IPS-NIHi7 (cell line): ENCODE data around the gene AOPEP.
A peak's percentile ranks its signal among the peaks of the same experiment; 100 is the strongest.
"Not testable (repeated sequence)": the region's sequence is repeated elsewhere in the genome, so short reads cannot be mapped to it uniquely, and the experiment has no call there.

Experiments
- DNase-seq: peaks from one replicate; pipeline ENCODE4 v3.0.0; 2012; ENCODE audit warnings: mixed read lengths; ENCODE audit errors: extremely low spot score

AOPEP gene

DNA sequence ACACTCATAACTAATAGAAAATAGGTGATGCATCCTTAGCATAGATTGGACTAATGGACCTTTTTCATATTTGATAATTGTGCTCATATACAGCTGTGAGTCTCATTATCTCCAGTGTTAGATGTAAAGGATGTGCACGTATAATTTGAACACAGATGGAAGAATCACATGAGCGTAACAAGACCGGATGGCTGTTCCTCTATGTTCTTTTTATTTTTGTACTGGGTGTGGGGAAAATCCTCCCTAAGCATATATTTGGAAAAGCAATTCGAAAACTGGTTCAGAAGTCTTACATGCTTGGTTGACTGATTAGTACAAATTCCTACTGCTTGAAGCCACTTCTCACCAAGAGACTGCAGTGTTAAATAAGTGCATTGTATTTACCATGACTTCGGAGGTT is 230.2 kb downstream of the AOPEP start:
- DNase-seq: no peak

DNA sequence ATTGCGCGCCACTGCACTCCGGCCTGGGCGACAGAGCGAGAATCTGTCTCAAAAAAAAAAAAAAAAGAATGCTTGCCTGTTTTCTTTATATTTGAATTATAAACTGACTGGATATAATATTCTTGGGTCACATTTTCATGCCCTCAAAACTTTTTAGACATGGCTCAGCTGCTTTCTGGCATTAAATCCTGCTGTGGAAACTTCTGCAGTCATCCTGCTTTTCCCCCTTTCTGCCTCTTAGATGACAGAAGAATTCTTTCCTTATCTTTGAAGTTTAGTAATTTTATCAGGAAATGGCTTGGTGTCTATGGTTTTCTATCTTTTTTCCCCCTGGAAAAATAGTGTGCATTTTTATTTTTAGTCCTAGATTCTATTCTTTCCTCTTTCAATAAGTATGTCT is 234.5 kb downstream of the AOPEP start:
- DNase-seq: no peak

DNA sequence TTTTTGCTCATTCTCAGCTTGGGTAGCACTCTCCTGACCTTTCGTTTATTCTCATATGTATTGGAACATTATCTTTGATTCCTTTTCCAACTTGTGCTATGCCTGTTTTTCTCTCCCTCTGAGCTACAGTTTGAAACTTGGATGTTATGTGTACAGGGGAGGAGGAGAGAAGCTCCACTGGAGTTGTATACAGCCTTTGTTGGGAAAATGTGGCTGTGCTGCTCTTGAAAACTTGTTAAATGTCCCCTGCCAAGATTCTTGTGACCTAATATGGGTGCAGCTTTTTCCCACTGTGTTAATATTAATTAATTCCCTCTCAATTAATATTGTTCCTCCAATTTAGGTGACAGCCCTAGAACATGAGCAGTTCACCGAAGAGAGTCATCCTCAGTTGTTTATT is 235.4 kb downstream of the AOPEP start:
- DNase-seq: no peak

DNA sequence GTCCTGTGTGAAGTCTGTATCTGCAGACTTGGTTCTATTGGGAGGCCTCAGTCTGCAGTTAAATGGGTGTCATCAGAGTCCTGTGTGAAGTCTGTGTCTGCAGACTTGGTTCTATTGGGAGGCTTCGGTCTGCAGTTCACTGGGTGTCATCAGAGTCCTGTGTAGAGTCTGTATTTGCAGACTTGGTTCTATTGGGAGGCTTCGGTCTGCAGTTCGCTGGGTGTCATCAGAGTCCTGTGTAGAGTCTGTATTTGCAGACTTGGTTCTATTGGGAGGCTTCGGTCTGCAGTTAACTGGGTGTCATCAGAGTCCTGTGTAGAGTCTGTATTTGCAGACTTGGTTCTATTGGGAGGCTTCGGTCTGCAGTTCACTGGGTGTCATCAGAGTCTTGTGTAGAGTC is 239.1 kb downstream of the AOPEP start:
- not testable (repeated sequence) for DNase-seq

DNA sequence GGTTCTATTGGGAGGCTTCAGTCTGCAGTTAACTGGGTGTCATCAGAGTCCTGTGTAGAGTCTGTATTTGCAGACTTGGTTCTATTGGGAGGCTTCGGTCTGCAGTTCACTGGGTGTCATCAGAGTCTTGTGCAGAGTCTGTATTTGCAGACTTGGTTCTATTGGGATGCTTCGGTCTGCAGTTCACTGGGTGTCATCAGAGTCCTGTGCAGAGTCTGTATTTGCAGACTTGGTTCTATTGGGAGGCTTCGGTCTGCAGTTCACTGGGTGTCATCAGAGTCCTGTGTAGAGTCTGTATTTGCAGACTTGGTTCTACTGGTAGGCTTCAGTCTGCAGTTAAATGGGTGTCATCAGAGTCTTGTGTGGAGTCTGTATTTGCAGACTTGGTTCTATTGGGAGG is 239.5 kb downstream of the AOPEP start:
- not testable (repeated sequence) for DNase-seq

DNA sequence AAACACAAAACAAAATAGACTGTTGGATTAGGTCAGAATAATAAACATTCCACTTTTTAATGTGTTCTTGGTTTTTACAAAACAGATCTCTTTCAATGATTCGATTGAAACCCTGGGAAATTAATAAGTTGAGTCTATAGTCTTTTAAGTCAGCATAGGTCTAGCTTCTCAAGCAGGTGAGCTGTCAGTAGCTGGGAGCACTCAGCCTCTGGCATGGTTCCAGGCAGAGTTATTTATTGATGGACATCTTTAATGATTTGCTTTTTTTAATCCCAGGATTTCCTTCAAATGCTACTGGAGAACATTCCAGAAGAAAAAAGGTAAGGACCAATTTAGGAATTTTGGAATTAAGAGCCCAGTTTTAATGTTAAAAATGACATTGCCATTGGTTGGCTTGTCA is 241.0 kb downstream of the AOPEP start:
- DNase-seq: no peak

DNA sequence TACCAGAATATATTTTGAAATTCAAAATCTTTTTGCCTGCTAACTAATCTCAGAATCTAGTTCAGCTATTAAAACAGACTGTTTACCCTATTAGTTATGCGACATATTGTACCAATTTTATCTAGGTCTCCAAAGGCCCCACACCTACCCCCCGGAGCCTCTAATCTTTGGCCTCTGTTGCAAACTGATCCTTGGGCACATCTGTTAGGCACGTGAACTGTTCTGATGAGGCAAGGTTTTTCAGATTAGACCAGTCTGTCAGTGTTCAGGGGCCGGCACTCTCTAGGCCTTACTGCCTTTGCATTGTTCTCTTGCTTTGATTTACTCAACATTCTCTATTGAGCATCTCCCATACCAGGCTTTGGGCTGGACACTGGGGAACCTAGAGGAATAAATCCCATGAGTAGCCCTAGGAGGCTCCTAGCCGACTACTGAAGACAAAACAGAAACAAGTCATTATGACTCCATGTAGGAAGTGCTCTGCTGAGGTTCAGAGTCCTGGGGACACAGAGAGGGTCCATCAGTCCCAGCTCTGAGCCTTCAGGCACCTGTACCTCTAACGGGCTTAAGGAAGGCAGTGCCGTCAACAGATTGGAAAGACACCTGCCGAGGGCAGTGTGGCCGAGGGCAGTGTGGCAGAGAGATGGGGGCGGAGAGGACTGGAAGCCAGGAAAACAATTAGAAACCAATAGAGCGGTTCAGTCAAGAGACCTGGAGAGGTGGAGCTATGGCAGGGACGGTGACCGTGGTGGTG is 245.1 kb downstream of the AOPEP start:
- no peak for DNase-seq

DNA sequence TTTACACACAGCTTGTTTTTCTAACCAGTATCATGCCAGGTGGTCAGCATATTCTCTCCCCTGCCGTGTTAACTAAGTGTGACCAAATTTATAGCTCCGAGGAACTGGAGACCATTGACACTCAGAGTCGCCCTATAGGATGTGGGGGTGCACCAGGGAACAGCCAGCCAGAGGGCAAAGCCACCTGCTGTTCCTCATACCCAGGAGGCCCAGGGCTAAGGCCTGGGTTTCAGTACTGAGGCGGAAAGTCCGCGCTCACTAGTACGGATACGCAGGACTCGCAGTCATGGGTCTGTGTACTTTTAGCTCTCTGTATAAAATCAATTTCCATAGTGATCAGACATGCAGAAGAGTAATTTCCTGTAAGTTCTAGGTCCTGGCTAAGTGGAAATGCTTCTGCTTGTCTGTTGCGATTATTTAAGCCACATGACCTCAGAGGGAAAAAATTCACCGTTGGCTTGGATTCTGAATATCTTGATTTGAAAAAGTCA is 247.0 kb downstream of the AOPEP start:
- DNase-seq: no peak

DNA sequence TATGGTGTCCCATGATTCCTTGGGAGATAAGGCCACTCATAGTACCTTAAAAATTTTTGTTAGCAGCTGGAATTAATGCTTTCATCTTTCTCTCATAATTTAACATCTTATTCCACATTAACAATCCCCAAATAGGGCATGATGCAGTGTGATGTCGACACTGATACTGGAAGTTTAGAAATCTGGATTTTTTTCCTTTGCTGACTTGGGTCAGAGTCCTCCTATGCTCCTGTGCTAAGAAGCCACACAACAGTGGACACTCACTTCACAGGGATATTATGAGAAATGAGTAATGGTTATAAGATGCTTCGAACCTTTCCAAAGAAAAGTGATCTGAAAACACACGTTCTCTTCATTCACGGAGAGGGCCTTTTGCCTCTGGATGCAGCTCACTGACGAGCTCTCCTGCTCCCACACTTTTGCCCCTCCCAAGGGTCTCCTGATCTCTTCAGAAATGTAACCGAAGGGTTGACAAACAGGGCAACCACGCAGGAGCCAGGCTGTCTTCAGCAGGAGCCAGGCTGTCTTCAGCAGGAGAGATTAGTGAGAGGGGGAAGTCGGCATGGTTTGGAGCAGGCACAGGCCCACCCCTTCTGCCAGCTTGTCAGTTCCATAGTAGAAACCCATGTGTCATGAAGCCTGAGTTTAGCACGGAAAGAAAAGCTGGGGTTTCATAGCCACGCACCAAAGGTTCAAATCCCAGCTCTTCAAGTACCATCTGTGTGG is 247.8 kb downstream of the AOPEP start:
- DNase-seq: no peak

DNA sequence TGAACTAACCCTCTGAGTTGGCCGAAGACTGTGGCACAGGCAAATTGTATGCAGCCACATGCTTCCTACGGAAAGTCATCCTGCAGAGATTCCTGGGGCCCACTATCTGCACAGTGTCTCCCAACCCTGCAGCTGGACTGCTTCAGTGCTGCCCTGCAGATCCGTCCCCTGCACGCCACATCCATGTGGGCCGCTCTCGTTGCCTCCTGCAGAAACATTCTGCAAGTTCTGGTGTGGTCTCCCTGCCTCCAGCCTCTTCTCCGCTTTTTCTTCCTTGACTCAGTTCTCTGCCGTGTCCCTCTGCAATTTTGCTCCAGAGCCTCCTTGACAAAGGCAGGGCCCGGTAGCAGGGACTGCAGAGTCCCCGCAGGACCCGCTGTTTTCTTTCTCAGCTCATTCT is 249.0 kb downstream of the AOPEP start:
- no peak for DNase-seq

DNA sequence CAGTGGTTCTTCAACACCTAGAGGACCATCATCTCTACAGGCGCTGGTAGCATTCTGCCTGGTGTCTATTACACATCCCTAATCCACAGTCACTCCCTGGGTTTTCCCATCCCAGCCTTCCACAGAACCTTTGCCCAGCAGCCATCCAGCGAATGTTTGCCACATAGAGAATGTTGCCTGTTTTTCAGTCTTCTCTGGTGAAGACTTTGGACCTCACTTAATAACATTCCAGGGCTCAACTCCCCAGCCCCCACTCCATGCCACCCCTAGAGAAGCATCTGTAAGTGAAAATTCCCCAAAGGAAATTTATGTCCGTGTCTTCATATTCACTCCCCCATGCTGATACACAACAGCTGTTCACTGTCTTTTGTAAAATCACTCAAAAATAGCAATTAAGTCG is 249.6 kb downstream of the AOPEP start:
- no peak for DNase-seq

DNA sequence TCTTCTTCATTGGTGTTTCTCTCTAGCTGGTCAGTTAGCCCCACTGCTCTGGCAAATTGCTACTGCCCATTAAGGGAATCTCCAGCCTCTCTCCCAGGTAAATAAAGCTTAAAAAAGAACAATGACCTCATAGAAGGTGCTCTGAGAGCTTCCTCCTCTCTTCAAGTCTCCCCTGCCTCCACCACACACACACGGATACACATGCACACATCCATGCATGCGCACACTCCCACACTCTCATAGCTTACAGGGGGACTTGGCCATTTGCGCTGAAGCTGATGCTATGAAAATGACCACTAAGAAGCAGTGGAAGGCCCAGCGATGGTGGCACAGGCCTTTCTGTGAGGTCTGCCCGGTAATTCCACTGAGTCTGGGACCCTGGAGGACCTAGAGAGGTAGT is 250.9 kb downstream of the AOPEP start:
- DNase-seq: no peak

DNA sequence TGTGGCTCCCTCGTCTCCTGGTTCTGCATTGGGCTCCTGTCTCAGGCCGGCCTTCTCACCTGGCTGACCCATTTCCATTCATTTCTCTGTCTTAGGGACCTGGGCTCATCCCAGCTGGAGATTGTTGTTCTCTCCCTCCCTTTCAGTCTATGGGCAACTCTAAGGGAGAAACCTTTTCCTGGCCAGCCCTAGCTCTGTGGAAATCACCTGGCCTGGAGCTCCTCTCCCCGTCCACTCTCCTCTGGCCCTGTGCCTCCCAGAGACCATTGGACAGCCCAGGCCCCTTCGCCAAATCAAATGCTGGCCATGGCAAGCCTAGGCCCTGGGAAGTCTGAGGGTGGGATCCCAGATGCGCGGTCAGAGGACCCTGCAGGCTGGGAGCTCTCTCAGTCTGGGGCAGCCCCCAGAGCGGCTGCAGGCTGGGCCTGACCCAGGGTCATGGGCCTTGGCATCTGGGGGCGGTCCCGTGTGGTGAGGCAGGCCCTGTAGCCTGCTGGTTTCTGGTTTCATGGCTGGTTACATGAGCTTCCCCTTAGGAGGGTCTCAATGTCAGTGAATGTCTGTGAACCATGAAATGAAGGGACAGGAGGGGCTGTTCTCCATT is 253.5 kb downstream of the AOPEP start:
- no peak for DNase-seq

DNA sequence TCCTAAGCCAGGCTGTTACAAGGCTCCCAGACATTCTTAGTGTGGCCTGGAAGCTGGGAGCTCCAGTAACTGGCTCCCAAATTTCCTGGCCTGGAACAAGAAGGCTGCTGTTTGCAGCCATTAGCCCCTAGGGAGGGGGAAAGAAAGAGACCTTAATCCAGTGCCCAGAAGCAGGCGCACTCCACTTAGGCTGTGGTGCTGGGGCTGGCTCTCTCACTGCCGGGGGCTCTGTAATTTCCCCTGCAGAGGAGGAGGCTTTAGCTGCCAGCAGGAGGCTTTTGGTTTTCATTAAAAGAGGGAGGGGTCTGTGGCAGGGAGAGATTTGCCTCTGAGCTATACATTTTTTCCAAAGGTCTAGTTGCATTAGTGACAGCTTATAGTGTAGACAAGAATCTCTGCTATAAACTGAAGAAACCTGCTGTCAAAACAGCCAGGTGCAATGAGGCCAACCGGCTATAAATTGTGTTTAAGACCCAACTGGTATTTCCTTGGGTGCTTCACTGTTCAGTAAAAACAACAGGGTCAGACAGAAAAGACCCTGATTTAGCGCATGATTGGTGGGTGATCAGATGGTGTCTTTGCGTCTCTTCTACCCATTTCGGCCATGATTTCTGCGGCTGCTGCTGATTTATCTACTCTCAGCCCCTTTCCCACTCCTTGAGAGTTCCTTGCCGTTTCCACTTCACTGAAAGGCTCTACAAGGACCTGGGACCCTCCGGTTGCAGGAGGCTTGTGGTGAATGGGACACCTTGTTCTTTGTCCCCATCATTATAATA is 254.6 kb downstream of the AOPEP start:
- DNase-seq: peak; percentile 68

DNA sequence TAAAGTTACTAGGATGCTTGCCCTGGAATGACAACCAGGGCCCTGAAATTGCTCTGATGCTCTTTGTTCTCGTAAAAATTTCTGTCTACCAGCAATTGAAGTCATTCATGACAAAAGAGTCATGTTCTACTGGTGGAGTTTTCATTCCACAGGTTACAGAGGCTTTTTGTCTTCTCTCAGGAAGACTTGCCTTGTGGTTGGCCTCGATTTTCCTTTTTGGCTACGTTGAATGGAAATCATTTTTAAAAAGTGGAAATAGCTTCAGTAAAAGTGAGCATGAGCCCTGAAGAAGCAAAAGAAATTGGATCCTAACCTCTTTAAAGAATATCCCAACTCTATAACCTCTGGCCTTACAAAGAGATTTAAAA is 255.2 kb downstream of the AOPEP start:
- DNase-seq: no peak

DNA sequence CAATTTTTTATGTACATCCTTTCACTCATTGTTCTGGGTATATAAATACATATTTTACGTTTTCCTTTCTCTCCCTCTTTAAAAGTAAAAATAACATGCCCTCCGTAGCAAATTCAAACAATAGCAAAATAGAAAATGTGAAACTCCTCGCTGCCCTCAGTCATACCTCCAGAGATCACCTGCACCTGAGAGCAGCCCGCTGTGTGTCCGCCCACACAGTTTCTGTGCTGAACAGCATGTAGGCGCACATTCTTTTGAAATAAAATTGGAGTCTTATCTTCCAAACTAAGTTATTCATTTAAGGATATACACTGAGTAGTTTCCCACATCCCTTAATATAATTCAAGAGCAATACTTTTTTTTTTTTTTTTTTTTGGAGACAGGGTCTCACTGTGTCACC is 255.7 kb downstream of the AOPEP start:
- DNase-seq: no peak

DNA sequence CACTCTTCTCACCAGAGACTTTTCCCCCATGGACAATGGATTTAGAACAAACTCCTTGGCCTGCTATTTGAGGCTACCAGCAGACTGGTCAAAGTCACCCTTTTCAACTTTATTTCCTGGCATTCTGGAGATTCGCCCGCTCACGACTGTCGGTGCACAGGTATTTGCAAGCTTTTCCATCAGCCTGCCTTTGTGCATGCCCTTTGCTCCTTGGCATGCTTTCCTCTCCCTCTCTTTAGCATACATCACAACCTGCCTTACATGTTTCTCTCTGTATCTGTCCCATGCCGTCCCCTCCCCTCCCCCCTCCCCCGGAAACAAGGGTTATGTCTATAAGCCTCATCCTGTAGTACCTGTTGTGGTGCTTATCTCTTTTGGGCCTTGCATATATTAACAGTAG is 257.1 kb downstream of the AOPEP start:
- no peak for DNase-seq

DNA sequence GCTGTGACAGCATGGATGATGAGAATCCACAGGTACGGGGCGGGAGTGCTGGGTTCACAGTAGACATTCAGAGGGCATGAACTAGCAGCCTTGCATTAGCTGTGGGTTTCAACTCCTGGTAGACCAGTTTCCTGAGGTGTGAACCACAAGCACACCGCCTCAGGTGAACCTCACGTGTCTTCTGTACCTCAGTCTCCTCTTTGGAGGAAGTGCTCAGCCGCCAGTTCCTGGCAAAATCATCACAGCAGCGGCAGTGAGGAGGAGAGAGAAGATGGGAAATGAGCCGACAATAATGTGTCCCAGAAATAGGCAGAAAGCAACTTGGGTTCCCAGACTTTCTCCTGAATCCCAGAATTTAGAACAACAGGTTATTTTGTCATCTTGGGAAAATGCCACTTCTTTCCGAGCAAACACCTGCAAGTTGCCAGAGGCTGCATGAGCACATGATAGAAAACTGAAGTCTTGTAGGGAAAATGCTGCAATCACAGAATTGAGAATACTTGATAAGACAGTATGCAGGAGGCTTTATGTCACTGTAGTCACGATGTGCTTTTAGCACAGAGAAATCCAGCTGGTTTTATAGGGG is 258.5 kb downstream of the AOPEP start:
- DNase-seq: no peak

DNA sequence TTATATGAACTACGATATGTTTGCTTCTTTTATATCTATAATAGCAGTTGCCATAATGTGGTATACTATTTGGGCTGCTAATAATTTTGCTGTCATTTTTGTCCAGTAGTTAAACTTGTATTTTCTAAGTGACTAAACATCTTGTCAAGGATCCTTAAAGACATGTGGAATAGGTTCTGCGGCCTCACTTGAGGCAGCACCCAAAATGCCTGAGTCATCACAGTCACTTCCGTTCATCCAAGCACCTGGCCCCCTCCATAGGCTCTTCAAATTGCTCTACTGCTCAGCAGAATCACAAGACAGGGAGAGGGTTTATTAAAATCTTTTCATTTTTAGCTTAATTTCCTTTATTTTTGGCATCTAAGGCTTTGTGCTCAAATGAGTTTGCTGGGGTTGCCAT is 259.1 kb downstream of the AOPEP start:
- DNase-seq: no peak

DNA sequence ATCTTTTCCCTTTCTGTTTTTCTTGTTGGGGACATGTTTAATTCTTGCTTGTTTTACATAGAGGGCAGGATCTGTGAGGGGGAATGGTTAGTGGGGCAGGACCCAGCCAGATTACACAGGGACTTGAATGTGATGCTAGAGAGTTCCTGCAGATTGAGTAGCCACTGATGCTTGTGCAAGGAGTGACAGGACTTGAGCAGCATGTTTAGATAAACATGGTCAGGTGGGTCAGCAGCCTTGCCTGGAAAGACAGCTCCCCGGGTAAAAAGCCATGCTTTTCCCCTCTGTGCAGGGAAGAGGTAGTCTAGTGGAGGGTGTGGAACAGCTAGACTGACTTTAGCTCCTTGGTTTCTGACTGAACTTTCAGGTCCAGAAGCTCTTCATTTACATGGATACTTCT is 261.2 kb downstream of the AOPEP start:
- DNase-seq: no peak

DNA sequence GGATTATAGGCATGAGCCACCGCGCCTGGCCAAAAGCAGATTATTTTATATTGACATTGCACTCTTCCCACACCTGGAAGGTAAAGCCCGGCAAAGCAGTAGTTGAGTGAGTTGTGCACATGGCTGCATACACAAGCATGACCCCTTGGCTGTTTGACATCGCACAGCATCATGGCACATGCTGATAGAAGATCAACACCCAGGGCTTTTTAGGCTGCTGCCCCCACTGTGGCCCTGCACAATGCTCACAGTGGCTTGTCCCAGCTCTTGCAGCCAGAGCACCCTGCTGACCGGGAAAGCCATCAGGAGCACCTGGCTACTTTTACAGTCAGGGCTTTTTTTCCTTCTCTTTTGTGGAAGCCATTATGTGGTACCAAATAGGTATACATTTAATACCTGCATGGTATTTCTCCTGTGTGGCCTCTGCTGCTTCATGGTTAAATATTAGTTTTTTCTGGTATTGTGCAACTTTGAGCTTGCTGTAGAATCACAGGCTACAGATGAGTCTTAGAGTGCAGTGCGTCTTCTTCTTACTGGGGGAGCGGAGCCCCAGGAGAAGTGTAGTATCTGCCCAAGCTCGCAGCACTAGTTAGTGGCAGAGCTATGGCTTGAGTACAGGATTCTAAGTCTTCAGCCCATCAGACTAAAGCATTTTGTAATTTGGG is 264.5 kb downstream of the AOPEP start:
- no peak for DNase-seq
